ENCODE data around the gene ECSIT.
A peak's percentile ranks its signal among the peaks of the same experiment; 100 is the strongest.

The ECSIT gene

DNA sequence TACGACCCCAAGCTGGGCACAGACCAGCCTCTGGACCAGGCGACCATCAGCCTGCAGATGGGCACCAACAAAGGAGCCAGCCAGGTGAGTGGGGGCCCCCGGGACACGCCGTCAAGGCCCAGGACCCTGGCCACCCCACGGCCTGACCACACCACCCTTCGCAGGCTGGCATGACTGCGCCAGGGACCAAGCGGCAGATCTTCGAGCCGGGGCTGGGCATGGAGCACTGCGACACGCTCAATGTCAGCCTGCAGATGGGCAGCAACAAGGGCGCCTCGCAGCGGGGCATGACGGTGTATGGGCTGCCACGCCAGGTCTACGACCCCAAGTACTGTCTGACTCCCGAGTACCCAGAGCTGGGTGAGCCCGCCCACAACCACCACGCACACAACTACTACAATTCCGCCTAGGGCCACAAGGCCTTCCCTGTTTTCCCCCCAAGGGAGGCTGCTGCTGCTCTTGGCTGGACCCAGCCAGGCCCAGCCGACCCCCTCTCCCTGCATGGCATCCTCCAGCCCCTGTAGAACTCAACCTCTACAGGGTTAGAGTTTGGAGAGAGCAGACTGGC is 20.5 kb upstream of the ECSIT start:
- DNase-seq (ENCODE audit: low spot score), result no peak

DNA sequence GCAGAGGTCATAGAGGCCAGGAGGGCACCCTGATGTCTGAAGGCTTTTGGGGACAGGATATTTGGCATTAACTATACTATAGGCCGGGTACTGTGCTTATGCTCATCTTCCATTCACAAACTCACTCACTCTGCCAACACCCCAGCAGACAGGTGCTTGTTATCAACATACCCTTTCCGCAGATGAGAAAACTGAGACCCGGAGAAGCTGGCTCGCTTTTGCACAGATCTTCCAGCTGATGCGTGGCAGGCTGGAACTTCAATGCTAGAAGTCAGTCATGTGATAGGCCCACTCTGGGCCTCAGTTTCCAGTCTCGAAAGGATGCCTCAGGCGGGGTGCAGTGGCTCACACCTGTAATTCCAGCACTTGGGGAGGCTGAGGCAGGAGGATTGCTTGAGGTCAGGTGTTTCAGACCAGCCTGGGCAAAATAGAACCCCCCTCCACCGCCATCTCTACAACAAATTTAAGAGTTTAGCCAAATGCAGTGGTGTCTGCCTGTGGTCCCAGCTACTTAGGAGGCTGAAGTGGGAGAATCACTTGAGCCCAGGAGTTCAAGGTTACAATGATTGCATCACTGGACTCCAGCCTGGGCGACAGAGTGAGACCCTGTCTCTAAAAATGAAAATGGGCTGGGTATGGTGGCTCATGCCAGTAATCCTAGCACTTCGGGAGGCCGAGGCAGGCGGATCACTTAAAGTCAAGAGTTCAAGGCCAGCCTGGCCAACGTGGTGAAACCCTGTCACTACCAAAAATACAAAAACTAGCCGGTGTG is 19.2 kb upstream of the ECSIT start:
- DNase-seq (ENCODE audit: low spot score), result no peak

DNA sequence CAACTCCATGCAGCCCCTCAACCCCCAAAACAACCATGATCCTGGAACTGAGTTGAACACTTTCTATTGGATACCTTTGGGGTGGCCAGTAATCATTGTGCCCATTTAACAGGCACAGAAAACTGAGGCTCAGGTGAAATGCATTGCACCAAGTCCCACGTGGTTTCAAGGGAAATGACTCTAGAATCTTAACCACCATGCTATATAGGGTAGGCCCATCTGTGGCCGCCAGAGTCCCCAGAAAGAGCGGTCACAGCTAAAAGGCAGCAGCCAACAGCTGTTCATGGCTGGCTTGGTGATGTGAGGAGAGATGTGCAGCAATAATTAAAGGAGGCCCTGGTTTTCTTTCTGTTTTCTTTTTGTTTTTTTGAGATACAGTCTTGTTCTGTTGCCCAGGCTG is 12.3 kb upstream of the ECSIT start:
- no peak for DNase-seq (ENCODE audit: low spot score)

DNA sequence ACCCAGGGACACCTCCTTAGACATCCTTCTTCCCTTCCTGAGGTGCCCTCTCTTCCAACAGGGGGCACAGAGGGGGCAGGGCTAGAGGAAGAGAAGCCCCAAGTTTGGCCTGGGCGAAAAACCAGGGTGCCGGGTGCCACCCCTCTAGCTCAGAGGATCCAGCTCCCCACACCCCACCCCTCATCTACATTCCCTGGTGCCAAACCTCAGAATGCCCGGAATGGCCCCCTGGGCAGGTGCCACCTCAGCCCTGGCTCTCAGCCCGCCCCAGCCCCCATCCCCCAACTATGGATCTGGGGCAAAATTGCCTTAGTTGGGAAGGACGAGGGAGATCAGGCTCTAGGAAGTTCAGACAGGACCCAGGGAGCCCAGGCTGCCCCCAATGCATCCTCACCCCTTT is 11.7 kb upstream of the ECSIT start:
- DNase-seq (ENCODE audit: low spot score), result no peak

DNA sequence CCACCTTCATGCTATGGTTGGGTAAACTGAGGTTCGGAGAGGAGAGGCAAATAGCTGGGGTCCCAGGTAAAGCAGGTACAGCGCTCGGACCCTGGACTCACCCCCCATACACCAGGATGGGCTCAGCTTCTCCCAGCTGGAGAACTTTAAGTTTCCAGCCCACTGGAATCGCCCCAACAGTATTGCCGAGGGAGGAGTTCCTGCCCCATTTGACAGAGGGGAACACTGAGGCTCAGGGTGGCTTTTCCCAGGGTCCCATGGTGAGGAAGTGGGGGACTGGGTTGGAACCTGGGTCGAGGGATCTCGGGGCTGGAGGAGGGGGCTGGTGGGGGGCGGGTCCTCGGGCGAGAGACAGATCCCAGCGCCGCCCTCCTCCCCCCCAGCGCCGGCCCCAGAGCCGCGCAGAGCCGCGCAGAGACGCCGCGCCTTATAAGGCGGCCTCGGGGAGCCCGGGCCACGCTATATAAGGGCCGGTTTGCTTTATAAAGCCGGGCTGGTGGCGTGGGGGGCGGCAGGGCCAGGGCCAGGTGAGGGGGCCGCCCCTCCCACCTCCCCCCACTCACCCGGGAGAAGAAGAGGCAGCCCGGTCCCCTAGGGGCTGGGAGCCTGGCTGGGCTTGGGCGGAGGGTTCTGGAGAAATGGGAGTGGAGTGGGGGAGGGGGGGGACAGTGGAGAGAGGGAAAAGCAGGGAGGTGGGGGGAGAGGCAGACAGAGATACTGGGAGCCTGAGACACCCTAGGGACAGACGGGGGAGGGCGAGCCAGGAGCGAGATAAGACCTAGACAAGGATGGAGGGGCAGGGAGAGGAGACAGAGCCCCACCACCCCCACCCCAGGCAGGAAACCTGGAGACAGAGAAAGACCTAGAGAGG is 10.8 kb upstream of the ECSIT start:
- DNase-seq (ENCODE audit: low spot score), result peak; percentile 60

DNA sequence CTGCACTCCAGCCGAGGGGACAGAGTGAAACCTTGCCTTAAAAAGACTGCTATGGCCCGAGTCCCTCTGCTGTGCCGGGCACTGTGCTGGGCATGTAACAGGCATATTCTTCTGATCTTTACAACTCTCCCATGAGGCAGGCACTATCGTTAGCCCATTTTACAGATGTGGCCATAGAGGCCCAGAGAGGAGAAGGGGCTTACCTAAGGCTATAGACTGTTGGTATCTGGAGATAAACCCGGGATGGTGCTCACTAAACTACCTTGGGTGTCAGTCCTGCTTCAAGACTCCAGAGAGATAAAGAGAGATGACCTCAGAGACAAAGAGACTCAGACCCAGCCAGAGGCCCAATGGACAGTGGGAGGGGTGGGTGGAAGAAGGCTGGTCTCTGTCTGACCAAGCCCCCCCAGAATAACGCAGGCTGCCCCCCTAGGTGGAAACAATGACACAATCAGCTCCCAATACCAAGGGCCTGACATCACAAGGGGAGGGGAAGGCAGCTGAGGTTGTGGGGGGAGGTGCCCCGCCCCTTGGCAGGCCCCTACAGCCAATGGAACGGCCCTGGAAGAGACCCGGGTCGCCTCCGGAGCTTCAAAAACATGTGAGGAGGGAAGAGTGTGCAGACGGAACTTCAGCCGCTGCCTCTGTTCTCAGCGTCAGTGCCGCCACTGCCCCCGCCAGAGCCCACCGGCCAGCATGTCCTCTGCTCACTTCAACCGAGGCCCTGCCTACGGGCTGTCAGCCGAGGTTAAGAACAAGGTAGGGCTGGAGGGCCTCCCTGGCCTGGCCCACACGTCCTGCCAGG is 9.5 kb upstream of the ECSIT start, which contains the start of gene CNN1:
CNN1 (plus strand) TSS at position 620 of the 805 bp plus-strand sequence; CDS start at position 697, 77 bp downstream.
- DNase-seq (ENCODE audit: low spot score), result peak; percentile 93

DNA sequence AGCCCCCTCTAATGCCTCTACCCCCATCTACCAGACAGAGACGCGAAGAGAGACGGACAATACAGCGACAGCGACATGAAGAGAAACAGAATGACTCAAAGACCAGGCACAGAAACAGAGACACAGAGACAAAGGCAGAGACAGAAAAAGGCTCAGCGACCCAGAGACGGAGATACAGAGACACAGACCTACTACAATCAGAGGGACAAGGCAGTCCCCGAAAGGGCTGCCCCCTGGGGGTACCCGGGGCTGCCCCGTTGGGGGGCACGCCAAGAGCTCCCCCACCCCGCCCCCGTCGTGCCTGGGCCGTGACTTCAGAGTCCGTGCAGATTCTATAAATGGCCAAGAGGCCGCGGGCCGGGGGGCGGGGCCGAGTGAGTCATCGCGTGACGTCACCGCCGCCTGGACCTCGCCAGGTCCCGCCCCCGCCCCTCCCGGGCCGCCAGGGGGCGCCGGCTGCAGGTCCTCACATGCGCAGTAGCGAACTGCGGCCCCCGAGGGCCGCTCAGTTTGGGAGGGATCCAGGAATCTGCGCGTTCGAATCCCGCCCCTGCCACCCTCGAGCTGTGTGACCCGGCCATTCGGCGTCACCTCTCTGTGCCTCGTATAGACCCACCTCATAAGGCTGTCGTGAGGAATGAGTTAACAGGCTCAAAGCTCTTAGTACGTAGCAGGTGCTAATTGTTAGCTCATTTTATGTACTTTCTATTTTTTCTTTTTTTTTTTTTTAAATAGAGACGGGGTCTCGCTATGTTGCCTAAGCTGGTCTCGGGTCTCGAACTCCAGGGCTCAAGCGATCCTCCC is 7.1 kb upstream of the ECSIT start:
- DNase-seq (ENCODE audit: low spot score), result peak; percentile 98

DNA sequence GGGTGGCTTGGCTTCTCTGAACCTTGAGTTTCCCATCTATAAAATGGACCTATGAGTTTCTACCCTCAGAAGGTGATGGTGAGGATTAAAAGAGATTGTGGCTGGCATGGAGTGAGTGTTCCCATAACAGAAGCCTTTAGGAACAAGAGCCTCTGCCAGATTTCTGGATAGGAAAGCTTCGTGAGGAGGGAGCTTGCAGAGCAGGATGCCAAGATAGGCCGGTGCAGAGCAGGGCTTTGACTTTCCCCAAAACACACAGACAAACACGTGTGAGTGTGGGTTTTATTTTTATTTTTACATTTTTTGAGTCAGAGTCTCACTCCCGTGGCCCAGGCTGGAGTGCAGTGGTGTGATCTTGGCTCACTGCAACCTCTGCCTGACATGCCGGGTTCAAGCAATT is 6.0 kb upstream of the ECSIT start:
- no peak for DNase-seq (ENCODE audit: low spot score)

DNA sequence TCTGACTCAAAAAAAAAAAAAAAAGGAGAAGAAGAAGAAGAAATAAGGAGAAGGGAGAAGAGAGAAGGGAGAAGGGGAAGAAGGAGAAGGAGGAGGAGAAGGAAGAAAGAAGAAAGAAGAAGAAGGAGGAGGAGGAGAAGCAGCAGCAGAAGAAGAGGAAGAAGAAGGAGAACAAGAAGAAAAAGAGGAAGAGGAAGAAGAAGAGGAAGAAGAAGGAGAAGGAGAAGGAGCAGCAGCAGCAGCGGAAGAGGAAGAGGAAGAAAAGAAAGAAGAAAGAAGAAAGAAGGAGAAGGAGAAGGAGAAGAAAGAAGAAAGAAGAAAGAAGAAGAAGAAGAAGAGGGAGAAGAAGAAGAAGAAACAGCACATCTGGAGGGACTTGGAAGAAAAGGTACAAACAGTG is 5.6 kb upstream of the ECSIT start:
- no peak for DNase-seq (ENCODE audit: low spot score)

DNA sequence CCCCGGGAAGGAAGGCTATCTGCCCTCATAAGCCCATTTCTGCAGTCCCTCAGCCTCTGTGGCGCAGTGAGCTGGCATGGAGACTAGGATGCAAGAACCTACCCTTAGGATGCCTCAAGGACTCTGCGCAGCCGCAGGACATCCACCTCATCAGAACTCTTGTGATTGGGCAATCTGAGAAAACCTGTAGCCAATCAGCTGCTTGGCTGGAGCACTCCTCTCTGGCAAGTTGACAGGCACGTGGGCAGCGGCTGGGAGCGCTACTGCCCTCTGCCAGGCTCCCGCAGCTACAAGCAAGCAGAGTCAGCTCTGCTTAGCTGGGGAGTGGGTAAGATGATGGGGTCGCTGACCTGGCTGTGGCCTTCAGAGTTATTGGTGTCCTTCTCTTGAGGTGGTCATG is 1.5 kb upstream of the ECSIT start:
- peak; percentile 83 for DNase-seq (ENCODE audit: low spot score)

DNA sequence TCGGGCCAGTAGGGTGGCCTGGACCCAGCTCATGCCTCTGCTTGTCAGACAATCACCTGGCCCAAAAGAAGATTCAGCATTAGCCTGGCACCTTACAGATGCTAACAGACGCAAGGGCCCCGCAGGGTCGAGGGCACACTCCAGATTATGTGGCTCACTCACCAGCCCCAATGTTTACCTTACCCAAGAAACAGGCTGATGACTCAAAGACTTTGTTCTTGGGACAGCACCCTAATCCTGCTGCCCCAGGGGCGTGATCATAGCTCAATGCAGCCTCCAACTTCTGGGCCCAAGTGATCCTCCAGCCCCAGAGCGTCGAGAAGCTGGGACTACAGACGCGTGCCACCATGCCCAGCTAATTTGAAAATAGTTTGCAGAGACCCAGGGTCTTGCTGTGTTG is 9.8 kb downstream of the ECSIT start:
- no peak for DNase-seq (ENCODE audit: low spot score)

DNA sequence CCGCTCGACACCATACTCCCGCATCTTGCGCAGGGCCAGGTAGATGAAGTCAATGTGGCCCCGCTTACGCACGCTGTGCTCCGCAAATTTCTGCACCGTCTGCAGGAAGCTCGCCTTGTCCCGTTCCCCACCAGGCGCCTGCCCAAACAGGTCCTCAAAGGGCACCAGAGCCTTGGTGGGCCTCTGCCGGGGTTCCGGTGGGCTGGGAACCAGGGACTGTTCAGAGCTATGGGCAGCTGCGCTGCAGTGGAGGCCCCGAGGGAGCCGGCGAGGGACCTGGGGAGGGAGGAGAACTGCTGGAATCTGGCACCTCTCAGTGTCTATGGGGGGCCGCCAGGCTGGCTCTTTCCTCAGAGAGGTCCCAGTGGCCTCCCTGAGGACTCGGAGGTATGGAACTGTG is 15.0 kb downstream of the ECSIT start:
- no peak for DNase-seq (ENCODE audit: low spot score)

DNA sequence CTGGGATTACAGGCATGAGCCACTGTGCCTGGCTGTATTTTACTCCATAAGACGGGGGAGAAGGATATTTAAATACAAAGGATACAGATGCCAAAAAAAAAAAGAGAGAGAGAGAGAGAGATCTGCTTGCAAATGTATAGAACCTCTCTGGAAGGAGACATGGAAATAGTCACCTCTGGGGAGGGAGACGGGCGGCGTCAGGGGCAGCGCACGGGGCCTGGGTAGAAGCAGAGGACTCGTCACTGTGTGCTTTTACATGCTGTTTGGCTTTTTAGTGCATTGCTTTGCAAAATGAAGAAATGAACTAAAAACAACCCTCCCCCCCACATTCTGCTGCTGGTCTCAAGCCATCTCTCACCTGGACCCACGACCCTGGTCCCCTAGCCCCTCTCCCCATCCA is 18.5 kb downstream of the ECSIT start:
- no peak for DNase-seq (ENCODE audit: low spot score)

DNA sequence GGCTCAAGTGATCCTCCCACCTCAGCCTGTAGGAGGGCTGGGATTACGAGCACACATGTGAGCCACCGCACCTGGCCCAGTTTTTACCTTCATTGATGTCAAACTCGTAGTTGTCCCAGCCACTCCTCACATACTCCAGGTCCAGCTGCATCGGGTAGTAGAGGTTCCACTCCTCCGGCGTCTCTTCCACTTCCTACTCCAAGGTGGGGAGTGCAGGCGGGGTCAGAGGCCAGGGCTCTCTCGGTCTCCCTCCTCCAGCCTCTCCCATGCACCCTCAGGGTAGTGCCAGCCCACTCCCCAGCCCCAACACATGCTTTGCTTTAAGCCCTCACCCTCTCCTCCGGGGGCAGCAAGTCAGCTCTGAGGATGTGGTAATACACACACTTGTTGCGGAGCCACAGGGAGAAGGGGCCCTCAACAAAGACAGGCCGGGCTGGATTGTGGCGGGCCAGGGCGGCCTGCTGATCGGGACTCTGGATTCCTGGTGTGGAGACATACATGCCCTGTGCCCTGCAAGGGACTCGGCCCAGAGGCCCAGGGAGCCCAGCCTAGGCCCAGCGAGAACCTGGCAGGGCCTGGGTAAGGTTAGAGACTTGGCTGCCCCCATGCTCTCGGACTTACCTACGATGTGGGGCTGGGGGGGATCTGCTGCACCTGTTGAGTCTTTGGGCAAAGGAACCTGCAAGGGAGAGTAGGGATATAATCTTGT is 21.4 kb downstream of the ECSIT start:
- no peak for DNase-seq (ENCODE audit: low spot score)

DNA sequence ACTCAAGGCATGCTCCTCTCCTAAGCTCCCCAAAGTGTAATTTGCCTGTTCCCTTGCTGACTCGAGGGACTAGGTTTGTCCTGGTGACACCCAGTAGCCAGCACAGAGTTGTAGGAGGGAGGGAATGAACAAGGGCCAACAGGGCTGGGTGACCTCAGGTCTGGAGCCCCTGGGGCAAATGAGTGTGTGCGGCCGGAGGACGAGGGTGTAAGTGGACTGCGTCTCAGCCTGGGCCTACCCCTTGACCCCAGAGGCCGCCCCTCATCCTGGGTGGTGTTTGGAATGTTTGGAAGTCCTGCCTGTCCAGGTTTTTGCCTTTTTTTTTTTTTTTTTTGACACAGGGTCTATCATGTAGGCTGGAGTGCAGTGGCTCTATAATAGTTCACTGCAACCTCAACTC is 22.0 kb downstream of the ECSIT start:
- peak; percentile 5 for DNase-seq (ENCODE audit: low spot score)

DNA sequence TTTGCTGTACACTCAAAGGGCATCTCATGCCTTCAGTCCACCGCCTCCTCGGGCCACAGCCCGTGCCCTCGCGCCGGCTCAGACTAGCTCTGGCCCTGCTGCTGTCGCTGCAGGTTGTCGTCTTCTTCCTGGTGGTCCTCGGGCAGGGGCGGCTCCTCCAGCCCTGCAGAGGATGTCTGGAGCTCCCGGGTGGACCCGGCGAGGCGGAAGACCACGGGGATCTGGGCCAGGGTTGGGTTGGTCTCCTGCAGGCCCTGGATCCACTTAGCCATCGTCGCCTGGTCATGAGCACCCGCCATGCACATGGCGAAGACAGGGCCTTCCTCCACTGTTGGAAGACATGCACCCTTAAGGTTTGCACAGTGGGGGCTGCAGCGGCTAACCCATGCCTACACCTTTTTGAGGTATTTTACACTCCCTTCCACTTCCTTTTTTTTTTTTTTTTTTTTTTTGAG is 22.8 kb downstream of the ECSIT start:
- DNase-seq (ENCODE audit: low spot score), result no peak

DNA sequence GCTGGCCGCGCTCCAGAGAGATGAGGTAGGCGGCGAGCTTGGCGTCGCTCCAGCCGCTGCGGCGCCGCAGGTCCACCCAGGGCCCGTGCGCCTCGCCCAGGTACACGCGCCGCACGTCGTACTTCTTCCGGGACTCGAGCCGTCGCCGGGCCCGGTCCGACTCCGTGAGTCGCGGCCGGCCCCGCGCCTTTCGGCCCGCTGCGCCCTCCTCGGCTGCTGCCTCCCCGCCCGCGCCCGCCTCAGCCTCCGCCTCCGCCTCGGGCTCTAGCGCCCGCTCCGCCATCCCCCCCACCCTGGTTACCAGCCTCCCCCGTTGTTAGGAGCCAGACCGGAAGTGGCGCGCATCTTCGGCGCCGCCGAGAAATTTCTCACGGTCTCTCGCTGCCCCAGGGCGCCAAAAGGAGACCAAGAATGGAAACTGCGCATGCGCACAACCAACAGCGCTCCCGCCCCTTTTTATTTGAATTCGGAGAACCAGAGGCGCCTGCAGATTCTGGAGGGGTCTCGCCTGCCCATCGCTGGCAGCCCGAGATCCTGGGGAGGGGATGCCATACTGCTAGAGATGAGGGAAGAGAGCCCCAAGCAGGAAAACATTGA is 23.3 kb downstream of the ECSIT start, which contains the start of gene ZNF653:
ZNF653 (minus strand) TSS at position 336 of the 597 bp plus-strand sequence; CDS start at position 283, 53 bp downstream.
- peak; percentile 99 for DNase-seq (ENCODE audit: low spot score)

DNA sequence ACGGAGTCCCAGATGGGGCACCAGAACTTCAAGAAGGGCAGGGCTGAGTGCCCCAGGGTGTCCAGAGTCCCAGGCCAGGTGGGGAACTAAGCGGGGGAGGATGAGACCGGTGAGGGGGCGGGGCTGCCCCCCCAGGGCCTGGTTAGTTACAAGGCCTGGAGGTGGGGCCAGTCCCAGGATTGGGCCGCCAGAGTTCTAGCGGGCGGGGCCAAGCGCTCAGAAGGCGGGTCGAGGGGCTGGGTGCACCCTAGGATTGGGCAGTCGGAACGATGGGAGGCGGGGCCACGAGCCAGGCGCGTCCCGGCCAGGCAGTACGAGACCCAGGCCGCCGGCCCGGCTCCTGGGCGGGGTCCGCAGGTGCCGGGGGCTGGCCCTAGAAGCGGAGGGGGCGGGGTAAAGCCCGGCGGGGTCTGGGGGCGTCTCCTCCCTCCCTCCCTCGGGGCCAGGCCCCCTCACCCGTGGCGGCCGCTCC is 23.9 kb downstream of the ECSIT start:
- peak; percentile 97 for DNase-seq (ENCODE audit: low spot score)

DNA sequence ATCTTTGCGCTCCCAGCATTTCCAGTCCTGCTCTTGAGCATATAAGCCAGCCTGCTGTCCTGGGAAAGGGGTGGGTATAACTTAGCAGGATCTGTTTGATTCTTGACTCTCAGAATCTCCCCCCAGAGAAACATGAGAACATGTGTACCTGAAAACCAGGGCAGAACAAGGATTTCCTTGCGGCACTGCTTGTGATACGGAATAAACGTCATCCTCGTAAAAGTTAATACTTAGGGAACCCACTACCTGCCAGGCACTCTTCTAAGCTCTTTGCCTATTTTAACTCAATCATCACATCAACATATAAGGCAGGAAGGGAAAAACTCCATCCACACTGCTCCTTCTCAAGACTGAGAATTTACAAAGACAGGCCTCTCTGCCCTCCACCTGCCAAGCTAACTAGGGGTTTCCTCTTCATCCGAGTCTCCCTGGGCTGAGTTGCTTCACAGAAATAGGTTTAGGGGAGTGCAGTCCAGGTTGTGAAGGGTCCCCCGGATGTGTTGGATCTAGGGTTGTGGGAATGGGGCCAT is 24.4 kb downstream of the ECSIT start:
- DNase-seq (ENCODE audit: low spot score), result no peak
